Common myeloid progenitor, CD34-positive (primary cell): ENCODE measurements around the gene TRIM31.
A peak's percentile ranks its signal among the peaks of the same experiment; 100 is the strongest.

ENCODE experiments used
- CTCF ChIA-PET: fragments of 350-600 bp; sonication (Branson Sonifier 250); formaldehyde crosslinking; loops from one replicate; lab custom pipeline; 2021; ENCODE audit warnings: antibody characterized with exemption; lab: Charles Lee
- POLR2A ChIA-PET: fragments of 350-600 bp; sonication (Branson Sonifier 250); formaldehyde crosslinking; loops from one replicate; lab custom pipeline; 2021; ENCODE audit warnings: antibody characterized with exemption; lab: Charles Lee
- DNase-seq, 3 donors: peaks; one replicate each; pipeline versions ENCODE4 v3.0.0 to v3.0.0-alpha.2; 2013
- H3K27ac ChIP-seq, 2 experiments: 1 replicate in 1 of 2; 2 replicates in 1 of 2; pipeline ENCODE4 v1.7.0; 2013; ENCODE audit warnings: inconsistent platforms in 2 of 2, low read length in 2 of 2, mild to moderate bottlenecking in 2 of 2, low read depth in 1 of 2, moderate library complexity in 1 of 2; ENCODE audit not compliant: severe bottlenecking in 2 of 2, insufficient read depth in 1 of 2, poor library complexity in 1 of 2
- H3K27me3 ChIP-seq, 5 experiments: replicated peaks in 2 of 5; 1 replicate in 3 of 5; 2 replicates in 2 of 5; pipeline versions ENCODE4 v1.6.1 to v1.7.0; 2013; ENCODE audit warnings: low read length in 4 of 5, mild to moderate bottlenecking in 2 of 5, moderate library complexity in 2 of 5, inconsistent platforms in 1 of 5; ENCODE audit not compliant: insufficient read depth in 5 of 5, control insufficient read depth in 4 of 5
- H3K36me3 ChIP-seq, 4 experiments: 1 replicate in 2 of 4; 2 replicates in 2 of 4; pipeline versions ENCODE4 v1.6.1 to v1.7.0; 2013; ENCODE audit warnings: low read length in 3 of 4, control low read depth in 1 of 4, mild to moderate bottlenecking in 1 of 4; ENCODE audit not compliant: control insufficient read depth in 4 of 4, insufficient read depth in 4 of 4
- H3K4me1 ChIP-seq, 4 experiments: 1 replicate in 3 of 4; 2 replicates in 1 of 4; pipeline versions ENCODE4 v1.6.1 to v1.7.1; 2013; ENCODE audit warnings: low read length in 3 of 4, mild to moderate bottlenecking in 3 of 4, control low read depth in 1 of 4, inconsistent platforms in 1 of 4, moderate library complexity in 1 of 4; ENCODE audit not compliant: control insufficient read depth in 4 of 4, insufficient read depth in 4 of 4; ENCODE audit errors: control extremely low read depth in 1 of 4
- H3K4me3 ChIP-seq, 7 experiments: 1 replicate in 4 of 7; 2 replicates in 3 of 7; pipeline versions ENCODE4 v1.5.1 to v1.7.0; 2013; ENCODE audit warnings: mild to moderate bottlenecking in 7 of 7, low read length in 6 of 7, moderate library complexity in 6 of 7, inconsistent platforms in 2 of 7, low read depth in 2 of 7, control low read depth in 1 of 7; ENCODE audit not compliant: insufficient read depth in 4 of 7, control insufficient read depth in 1 of 7; ENCODE audit errors: extremely low read depth in 1 of 7
- H3K9me3 ChIP-seq, 5 experiments: 1 replicate in 4 of 5; 2 replicates in 1 of 5; pipeline versions ENCODE4 v1.6.1 to v1.7.1; 2013; ENCODE audit warnings: low read length in 4 of 5, mild to moderate bottlenecking in 2 of 5, inconsistent platforms in 1 of 5, low read depth in 1 of 5, moderate library complexity in 1 of 5; ENCODE audit not compliant: control insufficient read depth in 4 of 5, insufficient read depth in 2 of 5; ENCODE audit errors: control extremely low read depth in 1 of 5
- WGBS: methylation state at CpG from one replicate; pipeline ENCODE4 v1.1.5; 2013; ENCODE audit not compliant: insufficient coverage; 5-methylcytosine and 5-hydroxymethylcytosine counted together

Gene TRIM31

DNA sequence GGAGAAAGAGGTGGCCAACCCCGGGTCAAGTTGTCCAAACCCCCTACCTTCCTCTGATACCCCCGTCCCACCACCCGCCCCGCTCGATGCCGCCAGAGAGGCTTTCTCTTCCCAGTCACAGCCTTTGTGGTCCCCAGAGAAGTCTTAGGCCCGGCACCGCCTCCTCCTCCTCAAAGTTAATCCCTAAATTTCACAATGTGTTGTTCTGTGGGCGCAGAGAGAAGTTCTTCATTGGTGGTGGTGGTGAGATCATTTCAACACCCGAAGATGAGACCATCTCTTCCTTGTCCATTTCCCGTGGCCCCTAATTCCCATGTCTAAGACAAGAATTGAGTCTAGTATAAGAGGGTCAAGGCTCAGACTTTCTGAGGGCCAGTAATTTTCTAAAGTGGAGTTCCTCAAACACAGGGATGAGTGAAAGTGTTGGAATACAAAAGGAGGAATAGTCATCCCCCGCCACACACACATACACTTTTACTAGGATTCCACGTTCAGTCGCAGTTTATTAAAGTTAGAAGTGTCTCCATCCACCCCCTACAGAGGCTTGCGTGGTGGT lies 10.4 kb downstream of the TRIM31 start:
- 8% methylated on average over 4 of the region's 15 CpGs for WGBS
- no peak overlapping the region for H3K27ac ChIP-seq
- POLR2A ChIA-PET = no interaction called here
- CTCF ChIA-PET = interaction anchor here (0.6 to 5.6 kb wide), 21 partner anchors 9 to 118 kb away, joined by 3 to 108 read pairs (median 5); partner anchors contain the start of genes RNF39, TRIM31 and TRIM40
- H3K9me3 ChIP-seq = no peaks in the 10 kb centered on the region
- H3K27me3 ChIP-seq = peaks cover 4 to 77% (median 45%) of the 10 kb centered on the region in 5 experiments
- peak in 1 of 3 donors; percentile 8 for DNase-seq
- no peaks in the 10 kb centered on the region for H3K36me3 ChIP-seq
- peaks cover 9 to 36% (median 35%) of the 10 kb centered on the region in 4 experiments for H3K4me1 ChIP-seq
- peak overlapping the region; percentile 23 to 69 (median 41) for H3K4me3 ChIP-seq

DNA sequence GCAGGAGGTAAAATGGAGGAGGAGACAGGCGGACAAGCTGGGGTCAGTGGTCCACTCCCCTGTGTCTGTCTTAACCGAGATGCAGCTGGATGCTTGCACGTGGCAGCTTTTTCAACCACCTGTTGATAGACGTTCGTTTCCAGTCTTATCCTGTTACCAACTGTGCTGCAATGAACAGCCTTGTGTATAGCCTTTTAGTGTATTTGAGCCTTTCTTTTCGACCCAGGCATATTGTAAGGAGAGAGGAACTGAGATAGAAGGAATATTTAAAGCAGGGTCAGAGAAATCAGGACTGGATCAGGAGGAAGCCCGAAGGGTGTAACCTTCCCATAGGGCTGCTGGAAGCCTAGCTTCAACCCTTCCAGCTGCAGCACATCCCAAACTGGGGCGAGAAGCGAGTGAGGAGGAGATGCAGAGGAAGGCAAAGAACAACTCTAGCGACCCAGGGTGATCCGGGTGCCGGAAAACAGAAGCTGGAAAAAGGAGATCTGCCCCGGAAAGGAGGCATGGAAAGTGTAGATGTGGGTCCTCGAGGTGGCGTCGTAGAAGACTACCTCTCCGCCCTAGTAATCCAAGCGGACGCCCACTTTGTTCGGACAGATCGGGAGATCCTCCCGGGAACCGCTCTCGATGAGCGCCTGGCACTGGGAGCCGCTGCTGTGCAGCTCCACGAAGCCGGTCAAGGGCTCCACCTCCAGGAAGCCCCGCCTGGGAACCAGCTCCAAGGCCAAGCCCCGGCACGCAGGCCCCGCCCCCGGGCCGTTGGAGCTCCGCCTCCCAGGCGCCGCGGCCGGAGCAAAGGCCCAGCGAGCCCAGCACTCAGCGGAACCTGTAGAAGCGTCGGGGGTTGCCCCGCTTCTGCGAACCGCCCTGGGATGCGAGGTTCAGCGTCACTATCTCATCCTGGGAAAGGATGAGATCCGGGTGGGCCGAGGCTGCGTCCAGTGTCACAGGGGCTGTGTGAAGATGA lies 11.2 kb downstream of the TRIM31 start:
- Histone ChIP-seq H3K27me3 (peaks cover 4 to 82% (median 47%) of the 10 kb centered on the region in 5 experiments), H3K4me3 (peak overlapping the region; percentile 33 to 69 (median 41)), H3K27ac (no peak overlapping the region), H3K36me3 (no peaks in the 10 kb centered on the region), H3K4me1 (peaks cover 9 to 36% (median 35%) of the 10 kb centered on the region in 4 experiments), H3K9me3 (no peaks in the 10 kb centered on the region)
- WGBS = 3% methylated on average over 32 of the region's 51 CpGs
- peak in 2 of 3 donors; percentile 20 to 36 for DNase-seq
- POLR2A ChIA-PET = no interaction called here
- CTCF ChIA-PET = interaction anchor here (1.0 to 5.6 kb wide), 9 partner anchors 8 to 90 kb away, joined by 3 to 58 read pairs (median 16); partner anchors contain the start of gene TRIM31

DNA sequence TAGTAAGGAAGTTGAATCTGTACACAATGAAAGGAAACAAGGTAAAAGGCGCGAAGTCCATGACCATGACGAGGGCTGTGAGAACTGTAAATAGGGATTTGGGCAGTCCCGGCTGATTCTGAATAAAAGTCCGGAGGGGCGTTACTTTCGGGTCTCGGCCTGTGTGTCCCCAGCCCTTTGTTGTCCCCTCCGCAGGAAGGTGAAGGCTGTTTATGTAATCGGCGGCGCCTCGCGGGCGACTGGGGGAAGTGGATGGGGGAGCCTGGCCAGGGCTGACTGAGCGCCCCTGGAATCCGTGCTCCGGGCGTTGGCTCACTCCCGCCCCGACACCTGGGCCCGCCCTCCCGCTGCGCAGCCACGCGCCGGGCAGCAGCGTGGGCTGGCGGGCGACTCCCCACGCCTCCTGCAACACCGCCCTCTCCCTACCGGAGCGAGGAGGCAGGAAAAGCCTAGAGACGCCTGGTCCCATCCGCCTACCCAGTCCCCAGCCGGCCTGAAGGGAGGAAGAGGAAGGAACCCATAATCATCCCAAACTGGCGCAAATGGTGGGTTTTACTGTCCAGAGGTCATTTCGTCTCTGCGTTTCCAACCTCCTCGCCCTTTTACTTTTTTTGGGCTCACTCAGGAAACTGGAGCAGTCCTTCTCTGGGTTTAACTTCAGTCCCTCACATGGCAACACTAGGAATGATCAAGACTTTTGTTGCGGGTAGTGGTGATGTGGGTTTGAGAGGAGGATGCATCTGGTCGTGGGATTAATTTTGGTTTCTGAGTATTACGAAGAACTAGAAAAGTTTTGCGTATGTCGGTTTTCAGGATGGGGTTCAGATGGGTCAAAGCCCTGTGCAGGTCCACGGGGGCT lies 12.1 kb downstream of the TRIM31 start:
- ChIA-PET CTCF (interaction anchor here (1.2 to 5.6 kb wide), 5 partner anchors 23 to 70 kb away, joined by 3 to 58 read pairs (median 18); no protein-coding TSS in a partner anchor), POLR2A (no interaction called here)
- no peaks in the 10 kb centered on the region for H3K36me3 ChIP-seq
- no peaks in the 10 kb centered on the region for H3K9me3 ChIP-seq
- under 1% methylated on average over 38 of the region's 47 CpGs for WGBS
- H3K4me3 ChIP-seq = peak overlapping the region in 6 of 7 experiments; percentile 15 to 69 (median 44)
- H3K4me1 ChIP-seq = peaks cover 9 to 36% (median 35%) of the 10 kb centered on the region in 4 experiments
- peaks cover 4 to 76% (median 47%) of the 10 kb centered on the region in 5 experiments for H3K27me3 ChIP-seq
- peak; percentile 68 to 91 (median 85) for DNase-seq
- no peak overlapping the region for H3K27ac ChIP-seq

DNA sequence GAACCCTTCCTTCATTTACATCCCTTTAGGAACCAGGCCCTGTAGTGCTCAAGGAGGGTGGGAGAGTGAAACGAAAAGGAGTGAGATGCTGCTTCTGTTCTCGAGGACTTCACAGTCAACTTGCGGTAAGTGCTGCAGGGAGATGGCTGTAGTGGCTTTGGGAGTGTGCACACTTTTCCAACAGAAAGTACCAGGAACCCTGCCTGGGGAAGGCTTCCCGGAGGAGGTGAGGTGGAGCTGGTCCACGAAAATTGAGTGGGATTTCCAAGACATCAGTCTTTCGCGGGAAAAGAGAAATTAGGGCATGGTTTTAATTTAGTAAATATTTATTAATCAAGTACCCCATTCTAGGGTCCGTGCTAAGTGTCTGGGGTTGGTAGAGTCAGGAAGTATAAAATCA lies 12.7 kb downstream of the TRIM31 start:
- ChIA-PET CTCF (no interaction called here), POLR2A (no interaction called here)
- peaks cover 4 to 80% (median 44%) of the 10 kb centered on the region in 5 experiments for H3K27me3 ChIP-seq
- no peak for DNase-seq
- peaks cover 9 to 36% (median 35%) of the 10 kb centered on the region in 4 experiments for H3K4me1 ChIP-seq
- 46% methylated on average over 4 of the region's 8 CpGs for WGBS
- H3K4me3 ChIP-seq = peak overlapping the region in 4 of 7 experiments; percentile 15 to 58 (median 52)
- H3K36me3 ChIP-seq = no peaks in the 10 kb centered on the region
- H3K9me3 ChIP-seq = no peaks in the 10 kb centered on the region
- H3K27ac ChIP-seq = no peak overlapping the region

DNA sequence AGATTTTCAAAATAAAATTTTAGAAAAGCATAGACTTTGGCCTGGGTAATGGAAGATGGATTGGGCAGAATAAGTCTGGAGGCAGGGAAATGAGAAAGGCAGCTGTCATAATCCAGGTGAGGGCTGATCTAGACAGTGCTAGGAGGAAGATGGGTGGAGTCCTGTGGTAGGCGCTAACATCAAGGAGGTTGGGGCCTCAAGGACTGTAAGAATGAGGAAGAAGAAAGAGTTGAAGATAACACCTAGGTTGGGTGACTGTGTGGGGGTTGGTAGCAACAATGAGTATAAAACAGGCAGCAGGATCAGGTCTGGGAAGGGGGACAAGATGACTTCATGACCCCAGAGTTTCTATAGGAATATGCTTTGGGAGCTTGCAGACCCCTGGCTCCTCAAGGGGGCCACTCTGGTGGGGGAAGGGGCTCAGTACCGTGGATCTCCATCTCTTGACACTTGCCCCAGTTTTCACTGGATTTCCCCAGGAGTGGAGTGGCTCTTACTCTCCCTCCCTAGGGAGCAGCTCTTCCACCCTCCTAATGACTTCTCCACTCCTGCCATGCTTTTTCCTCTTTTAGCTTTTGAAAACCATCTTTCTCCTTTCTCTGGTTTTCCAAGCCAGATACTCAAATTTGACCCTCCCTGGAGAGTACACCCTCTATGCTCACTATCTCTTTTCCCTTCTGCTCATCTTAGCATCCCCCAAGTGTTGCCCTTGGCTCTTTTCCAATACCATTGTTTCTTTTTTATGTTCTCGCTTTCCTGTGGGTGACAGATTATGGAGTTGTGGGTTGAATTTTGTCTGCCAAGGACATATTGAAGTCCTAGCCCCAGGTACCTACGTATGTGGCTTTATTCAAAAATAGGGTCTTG lies 14.8 kb downstream of the TRIM31 start:
- no peaks in the 10 kb centered on the region for H3K36me3 ChIP-seq
- WGBS = 50% methylated on average over 2 of the region's 4 CpGs
- H3K27ac ChIP-seq = no peak overlapping the region
- no peaks in the 10 kb centered on the region for H3K9me3 ChIP-seq
- DNase-seq = peak in 2 of 3 donors; percentile 35 to 46
- H3K4me1 ChIP-seq = peaks cover 9 to 29% (median 27%) of the 10 kb centered on the region in 4 experiments
- CTCF ChIA-PET = interaction anchor here (1.0 to 1.2 kb wide), 2 partner anchors 9 to 22 kb away, joined by 3 read pairs; no protein-coding TSS in a partner anchor
- no peak overlapping the region for H3K4me3 ChIP-seq
- peaks cover 0 to 81% (median 40%) of the 10 kb centered on the region in 5 experiments for H3K27me3 ChIP-seq
- POLR2A ChIA-PET = interaction anchor here (1.6 kb wide), 1 partner anchor 31 kb away, joined by 4 read pairs; the partner anchor contains the start of gene PPP1R11
